Stimulated activated CD4-positive, alpha-beta T cell treated with anti-CD3 and anti-CD28 coated beads, Interleukin-12 subunit alpha, Interleukin-12 subunit beta, amount 100 ng/mL, for 48 hours (primary cell): Measurements from ENCODE around the gene ATG16L2.

Source experiments
- DNase-seq, 3 donors: peaks; one replicate each; pipeline ENCODE4 v3.0.0-alpha.2; 2020; ENCODE audit warnings: low read depth in 2 of 3, low spot score in 1 of 3

Gene ATG16L2, protein sequence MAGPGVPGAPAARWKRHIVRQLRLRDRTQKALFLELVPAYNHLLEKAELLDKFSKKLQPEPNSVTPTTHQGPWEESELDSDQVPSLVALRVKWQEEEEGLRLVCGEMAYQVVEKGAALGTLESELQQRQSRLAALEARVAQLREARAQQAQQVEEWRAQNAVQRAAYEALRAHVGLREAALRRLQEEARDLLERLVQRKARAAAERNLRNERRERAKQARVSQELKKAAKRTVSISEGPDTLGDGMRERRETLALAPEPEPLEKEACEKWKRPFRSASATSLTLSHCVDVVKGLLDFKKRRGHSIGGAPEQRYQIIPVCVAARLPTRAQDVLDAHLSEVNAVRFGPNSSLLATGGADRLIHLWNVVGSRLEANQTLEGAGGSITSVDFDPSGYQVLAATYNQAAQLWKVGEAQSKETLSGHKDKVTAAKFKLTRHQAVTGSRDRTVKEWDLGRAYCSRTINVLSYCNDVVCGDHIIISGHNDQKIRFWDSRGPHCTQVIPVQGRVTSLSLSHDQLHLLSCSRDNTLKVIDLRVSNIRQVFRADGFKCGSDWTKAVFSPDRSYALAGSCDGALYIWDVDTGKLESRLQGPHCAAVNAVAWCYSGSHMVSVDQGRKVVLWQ

DNA sequence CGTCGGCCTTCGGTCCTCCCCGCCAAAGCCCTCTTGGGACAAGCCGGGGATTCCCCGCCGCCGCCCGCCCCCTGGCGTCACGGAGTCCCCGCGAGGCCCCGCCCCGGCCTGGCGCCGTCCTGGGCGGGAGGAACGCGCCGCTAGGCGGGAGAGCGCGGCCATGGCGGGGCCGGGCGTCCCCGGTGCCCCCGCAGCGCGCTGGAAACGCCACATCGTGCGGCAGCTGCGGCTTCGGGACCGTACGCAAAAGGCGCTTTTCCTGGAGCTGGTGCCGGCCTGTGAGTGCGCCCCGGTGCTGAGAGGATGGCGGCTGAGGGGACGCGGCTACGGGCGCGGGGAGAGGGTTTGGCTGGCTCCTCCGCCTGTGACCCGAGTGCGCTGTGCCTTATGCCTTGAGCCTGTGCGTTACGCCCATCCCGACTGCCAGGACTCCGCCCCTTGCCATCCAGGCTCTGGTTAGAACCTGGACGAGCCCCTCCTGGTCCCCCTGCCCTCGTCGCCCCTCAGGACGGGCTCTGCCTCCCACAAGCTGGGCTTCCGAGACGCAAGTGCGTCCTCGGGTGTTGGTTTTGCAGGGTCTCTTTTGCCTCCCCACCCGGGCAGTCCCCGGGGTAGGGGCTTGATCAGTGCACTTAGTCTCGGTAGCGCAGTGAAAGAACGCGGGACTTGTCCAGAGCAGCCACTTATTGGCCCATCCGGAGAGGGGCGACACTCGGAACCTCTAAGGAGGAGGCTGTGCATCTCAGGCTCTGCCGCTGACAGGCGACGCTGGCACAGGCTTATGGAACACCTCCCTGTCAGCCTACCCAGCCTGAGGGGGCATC lies at the start of gene ATG16L2:
ATG16L2 (plus strand) TSS at position 126 of the 824 bp plus-strand sequence; CDS start at position 161, 35 bp downstream.
- peak; percentile 77 to 86 (median 84) for DNase-seq

GRCh38 chr11:72764503-72764902 lies 49.7 kb upstream of the ATG16L2 start:
- DNase-seq: no peak

GRCh38 chr11:72766152-72766902 lies 47.9 kb upstream of the ATG16L2 start:
- DNase-seq: no peak

DNA sequence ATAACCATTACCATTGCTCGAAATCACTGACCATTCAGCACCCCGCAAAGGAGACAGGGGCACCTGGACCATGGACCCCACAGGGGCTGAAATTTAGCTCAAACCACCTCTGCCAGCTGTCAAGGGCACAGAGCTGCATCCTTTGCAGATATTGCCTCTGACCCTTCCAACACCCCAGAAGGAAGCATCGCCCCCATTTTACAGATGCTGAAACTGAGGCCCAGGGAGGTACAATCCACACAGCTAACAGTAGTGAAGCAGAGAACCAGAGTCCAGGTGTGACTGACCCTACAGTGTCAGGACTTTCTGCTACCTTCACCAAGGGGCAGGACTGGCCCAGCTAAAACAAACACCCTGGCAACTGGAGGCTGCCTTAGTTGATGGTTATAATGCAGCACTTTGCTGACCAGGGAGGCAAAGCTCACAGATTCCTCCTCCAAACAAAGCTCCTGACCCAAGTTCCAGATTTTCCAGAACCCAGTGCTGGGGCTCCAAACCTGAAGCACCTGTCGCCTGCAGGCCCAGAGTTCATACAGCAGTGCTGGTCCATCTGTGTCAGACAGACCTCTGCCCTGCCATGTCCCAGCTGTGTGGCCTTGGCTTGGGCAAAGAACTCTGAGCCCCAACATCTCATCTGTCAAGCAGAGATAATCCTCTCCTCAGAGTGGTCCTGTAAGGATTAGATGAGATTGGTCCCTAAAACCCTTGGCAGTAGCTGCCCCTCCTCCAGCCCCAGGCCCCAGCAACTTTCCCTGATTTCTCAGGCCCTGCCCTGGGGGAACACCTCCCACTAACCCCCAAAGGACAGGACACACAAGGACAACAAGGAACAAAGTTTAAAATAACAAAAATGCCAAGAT lies 46.8 kb upstream of the ATG16L2 start:
- DNase-seq: no peak

GRCh38 chr11:72768581-72768980 lies 45.6 kb upstream of the ATG16L2 start:
- DNase-seq: no peak

GRCh38 chr11:72769680-72770079 lies 44.5 kb upstream of the ATG16L2 start:
- DNase-seq: no peak

DNA sequence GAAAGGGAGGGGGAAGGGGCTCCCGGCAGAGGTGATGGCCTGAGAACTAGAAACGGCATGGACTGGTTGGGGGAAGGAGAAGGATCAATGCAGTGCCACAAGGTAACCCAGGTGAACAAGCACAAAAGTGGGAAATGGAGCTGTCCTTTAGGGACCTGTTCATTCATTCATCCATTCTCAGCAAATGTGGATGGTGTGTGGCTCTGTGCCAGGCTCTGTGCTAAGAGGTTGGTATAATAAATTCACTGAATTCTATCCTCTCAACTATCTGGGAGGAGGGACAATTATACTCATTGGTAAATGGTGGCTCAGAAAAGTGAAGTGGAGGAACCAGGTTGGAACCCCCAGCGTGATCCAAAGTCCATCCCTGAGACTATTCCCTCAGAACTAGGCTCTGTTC lies 43.4 kb upstream of the ATG16L2 start:
- DNase-seq: no peak

- no peak for DNase-seq
Observed at GRCh38 chr11:72771507-72771906, 42.7 kb upstream of the ATG16L2 start.

- DNase-seq: no peak
Observed at GRCh38 chr11:72772059-72772458, 42.2 kb upstream of the ATG16L2 start.

DNA sequence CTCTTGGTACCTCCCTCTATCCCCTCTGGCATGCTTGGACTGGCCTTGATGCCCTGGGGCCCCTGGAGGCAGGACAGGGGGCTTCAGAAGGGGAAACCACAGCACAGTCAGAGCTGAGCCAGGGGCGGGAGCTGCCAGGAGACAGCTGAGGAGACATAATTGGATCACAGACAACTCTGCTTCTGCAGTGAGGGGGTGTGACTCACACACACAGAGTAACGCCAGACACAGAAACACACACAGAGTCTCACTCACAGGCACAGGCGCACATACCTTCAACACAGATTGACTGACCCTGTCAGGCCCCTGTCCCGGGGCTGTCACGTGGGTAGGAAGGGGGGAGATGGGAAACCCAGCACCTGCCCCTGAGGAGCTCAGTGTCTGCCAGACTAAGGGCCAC lies 40.9 kb upstream of the ATG16L2 start:
- no peak for DNase-seq

- no peak for DNase-seq
Observed at GRCh38 chr11:72773696-72774095, 40.5 kb upstream of the ATG16L2 start.

DNA sequence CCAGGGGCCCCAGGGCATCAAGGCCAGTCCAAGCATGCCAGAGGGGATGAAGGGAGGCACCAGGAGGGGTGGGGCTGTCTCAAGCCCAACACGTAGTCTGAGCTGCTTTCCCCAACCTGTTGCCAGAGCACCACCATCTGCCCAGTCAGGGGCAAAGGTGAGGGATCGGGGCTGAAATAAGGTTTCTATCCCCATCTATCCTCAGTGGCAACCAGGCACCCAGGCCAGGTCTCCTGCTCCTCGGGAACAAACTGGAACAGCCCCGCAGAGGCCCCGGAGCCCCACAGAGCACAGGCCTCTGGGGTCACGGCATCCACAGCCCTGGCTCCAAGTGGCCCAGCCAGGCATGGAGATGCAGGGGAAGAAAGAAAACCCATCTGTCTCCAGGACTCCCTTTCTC lies 39.7 kb upstream of the ATG16L2 start:
- no peak for DNase-seq

- DNase-seq: no peak
Observed at GRCh38 chr11:72775288-72776110, 38.7 kb upstream of the ATG16L2 start.

- no peak for DNase-seq
Observed at GRCh38 chr11:72776117-72776843, 37.9 kb upstream of the ATG16L2 start.

DNA sequence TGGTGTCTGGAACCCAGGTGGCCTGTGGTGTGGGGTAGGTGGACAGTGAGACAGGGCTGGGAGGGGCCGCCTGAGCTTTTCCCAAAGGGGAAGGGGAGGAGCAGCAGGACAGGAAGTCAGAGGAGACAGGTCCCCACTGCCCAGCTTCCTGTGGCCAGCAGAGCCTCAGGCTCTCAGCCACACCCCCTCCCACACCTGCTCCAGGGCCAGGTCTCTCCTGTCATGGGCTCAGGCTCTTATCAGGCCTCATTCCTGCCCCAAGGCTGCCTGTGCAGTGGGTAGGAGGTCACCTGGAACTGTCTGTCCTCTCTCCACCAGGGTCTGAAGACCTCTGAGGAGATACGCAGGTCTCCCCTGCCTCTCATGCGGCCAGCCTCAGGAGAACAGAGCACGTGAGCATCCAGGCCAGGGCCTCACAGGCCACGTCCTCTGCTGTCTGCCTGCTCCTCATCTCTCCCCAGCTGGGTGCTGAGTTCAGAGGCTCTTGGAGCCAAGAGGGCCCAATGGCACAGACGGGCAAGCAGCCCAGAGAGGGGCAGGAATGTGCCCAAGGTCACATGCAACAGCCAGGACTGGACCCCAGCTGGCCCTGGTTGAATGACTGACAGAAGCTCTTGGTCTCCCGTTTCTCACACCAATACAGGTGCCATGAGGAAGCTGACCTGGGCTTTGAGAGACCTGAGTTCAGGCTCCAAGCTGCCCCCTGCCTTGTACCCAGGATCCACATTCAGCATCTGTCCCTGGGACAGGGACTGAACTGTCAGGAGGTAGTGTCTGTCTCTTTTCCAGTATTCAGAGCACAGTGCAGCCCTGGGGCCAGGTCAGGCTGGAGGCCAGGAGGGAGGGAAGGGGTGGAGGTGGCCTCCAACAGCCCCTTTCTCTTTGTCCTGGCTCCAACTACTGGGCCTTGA lies 37.1 kb upstream of the ATG16L2 start:
- no peak for DNase-seq

DNA sequence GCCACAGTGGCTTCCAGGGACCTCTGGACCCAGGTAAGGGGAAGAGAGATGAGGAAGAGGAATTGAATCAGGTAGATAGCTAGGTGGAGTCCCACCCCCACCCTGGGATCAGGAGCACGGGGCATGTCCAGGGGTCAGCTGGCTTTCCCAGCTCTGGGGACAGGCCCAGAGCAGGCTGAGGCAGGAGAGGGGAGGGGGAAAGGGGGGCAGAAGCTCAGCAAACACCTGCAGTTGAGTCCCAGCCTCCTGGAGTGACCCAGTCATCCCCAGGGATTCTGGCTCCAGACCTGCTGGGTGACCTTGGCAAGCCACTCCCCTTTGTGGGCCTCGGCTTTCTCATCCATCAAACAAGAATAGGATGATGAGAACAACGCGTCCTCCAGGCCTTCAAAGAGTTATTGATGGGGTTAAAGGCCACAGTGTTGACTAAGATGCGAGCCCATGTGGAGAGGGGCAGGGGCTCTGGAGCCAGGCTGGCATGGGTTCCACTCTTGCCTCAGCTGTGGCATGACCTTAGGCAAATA lies 36.4 kb upstream of the ATG16L2 start:
- no peak for DNase-seq
